Osteoblast (primary cell): ENCODE data around the gene BCL11B. TPM values are rescaled to one million over a fixed set of nuclear protein-coding genes. Genes with fewer than 3 reads are reported as not detected.
A peak's percentile ranks its signal among the peaks of the same experiment; 100 is the strongest.

Experiments
- DNase-seq: peaks from one replicate; pipeline ENCODE4 v3.0.0; 2011; ENCODE audit warnings: low spot score, mixed read lengths; ENCODE audit not compliant: insufficient read length; ENCODE audit errors: missing footprints
- H2AFZ ChIP-seq: 2 replicates; pipeline ENCODE4 v1.6.0; 2011; ENCODE audit warnings: mild to moderate bottlenecking, low read length
- H3K27ac ChIP-seq: 2 replicates; pipeline ENCODE4 v1.5.1; 2011; ENCODE audit warnings: mild to moderate bottlenecking, low read depth, low read length, moderate library complexity
- H3K27me3 ChIP-seq: 2 replicates; pipeline ENCODE4 v1.6.0; 2012; ENCODE audit warnings: mild to moderate bottlenecking, control low read depth, inconsistent platforms, low read length, moderate library complexity; ENCODE audit not compliant: insufficient read depth
- H3K36me3 ChIP-seq: 2 replicates; pipeline ENCODE4 v1.5.1; 2011; ENCODE audit warnings: mild to moderate bottlenecking, low read length, control low read depth, moderate library complexity; ENCODE audit not compliant: insufficient read depth
- H3K4me1 ChIP-seq: 2 replicates; pipeline ENCODE4 v1.5.1; 2011; ENCODE audit warnings: mild to moderate bottlenecking, low read length, control low read depth, moderate library complexity; ENCODE audit not compliant: insufficient read depth
- H3K4me2 ChIP-seq: 2 replicates; pipeline ENCODE4 v1.6.0; 2011; ENCODE audit warnings: mild to moderate bottlenecking, low read length; ENCODE audit not compliant: insufficient read depth
- H3K4me3 ChIP-seq: fragments of 200-600 bp; sonication (generic); 3 replicates; pipeline ENCODE4 v1.5.1; 2012; ENCODE audit warnings: mild to moderate bottlenecking, low read length, inconsistent platforms; ENCODE audit not compliant: insufficient read depth
- H3K79me2 ChIP-seq: 2 replicates; pipeline ENCODE4 v1.6.0; 2012; ENCODE audit warnings: mild to moderate bottlenecking, low read length, control low read depth, inconsistent platforms; ENCODE audit not compliant: insufficient read depth
- H3K9me3 ChIP-seq: 2 replicates; pipeline ENCODE4 v1.5.1; 2011; ENCODE audit warnings: low read depth, low read length, control low read depth
- H4K20me1 ChIP-seq: 2 replicates; pipeline ENCODE4 v1.6.0; 2012; ENCODE audit warnings: mild to moderate bottlenecking, low read length, control low read depth; ENCODE audit not compliant: insufficient read depth
- CTCF ChIP-seq: IDR thresholded peaks from 2 replicates; pipeline ENCODE4 v1.5.1; 2011; ENCODE audit warnings: mild to moderate bottlenecking, low read depth, low read length, moderate library complexity; ENCODE audit errors: extremely low read depth
- total RNA-seq: library from RNA; depleted of rRNA; stranded (reverse); fragments of >200 nt; gene quantifications from 2 replicates; pipeline ENCODE4 v1.2.3, GENCODE V29; 2012

Gene BCL11B
- total RNA-seq, 1 donor = 0.36 TPM

- Histone ChIP-seq H3K9me3 (no peaks in the 10 kb centered on the region), H3K27ac (no peak overlapping the region), H3K79me2 (no peaks in the 10 kb centered on the region), H3K27me3 (peaks cover 56% of the 10 kb centered on the region), H3K4me3 (peak overlapping the region; percentile 70), H2AFZ (no peak overlapping the region), H3K4me2 (peak overlapping the region; percentile 78), H3K36me3 (no peaks in the 10 kb centered on the region), H4K20me1 (no peaks in the 10 kb centered on the region), H3K4me1 (peaks cover 13% of the 10 kb centered on the region)
- TF ChIP-seq CTCF = no peak
- DNase-seq = peak; percentile 86
Observed at GRCh38 chr14:99270458-99271220, 1.4 kb downstream of the BCL11B start.

- Histone ChIP-seq H4K20me1 (no peaks in the 10 kb centered on the region), H3K27me3 (peaks cover 54% of the 10 kb centered on the region), H3K9me3 (no peaks in the 10 kb centered on the region), H3K36me3 (no peaks in the 10 kb centered on the region), H2AFZ (no peak overlapping the region), H3K27ac (no peak overlapping the region), H3K4me1 (peaks cover 13% of the 10 kb centered on the region), H3K4me2 (no peak overlapping the region), H3K79me2 (no peaks in the 10 kb centered on the region), H3K4me3 (no peak overlapping the region)
- TF ChIP-seq CTCF = no peak
- peak; percentile 73 for DNase-seq
Observed at GRCh38 chr14:99268810-99269707, 2.9 kb downstream of the BCL11B start.

DNA sequence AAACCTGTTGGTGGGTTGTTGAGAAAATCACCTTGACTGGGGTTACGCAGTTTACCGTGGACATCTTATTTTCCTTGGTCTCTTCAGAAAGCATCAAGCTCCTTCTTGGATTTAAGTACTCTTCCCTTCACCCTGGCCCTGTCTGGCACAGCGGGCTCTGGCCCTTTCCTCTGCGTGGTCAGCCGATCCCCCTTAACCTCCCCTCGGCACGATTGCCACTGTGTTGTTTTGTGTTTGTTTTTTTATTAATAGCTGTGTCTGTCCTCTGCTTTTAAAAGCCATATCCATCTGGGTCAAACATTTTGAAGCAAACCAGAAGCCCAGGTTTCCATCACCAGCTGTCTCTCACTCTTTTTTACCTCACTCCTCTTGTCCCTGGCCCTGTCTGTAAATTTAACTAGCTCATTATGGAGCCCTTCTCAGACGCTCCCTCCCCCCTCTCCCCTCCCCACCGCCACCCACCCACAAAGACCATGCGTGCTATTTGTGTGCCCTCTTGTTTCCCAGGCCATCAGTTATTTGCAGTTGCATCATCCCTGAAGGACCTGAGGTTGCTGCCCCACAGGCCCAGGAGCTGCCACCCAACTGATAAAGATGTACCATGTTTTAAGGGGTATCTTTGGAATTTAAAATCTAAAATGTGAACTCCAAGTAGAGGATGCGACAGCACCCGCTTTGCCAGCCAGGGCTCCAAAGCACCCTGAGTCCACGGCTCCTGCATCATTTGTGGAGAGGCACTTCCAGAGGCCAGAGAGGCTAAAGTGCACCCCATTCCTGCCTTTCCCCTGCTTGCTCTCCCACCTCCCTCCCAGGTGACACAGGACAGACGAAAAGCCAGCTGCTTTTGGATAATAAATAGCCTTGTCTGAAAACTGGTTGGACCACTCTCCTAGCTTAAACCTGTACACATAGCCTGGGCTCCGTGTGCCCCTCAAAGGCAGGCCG lies 3.9 kb downstream of the BCL11B start:
- peak; percentile 80 for DNase-seq
- H3K27ac ChIP-seq = no peak overlapping the region
- H3K79me2 ChIP-seq = no peaks in the 10 kb centered on the region
- H3K36me3 ChIP-seq = no peaks in the 10 kb centered on the region
- H4K20me1 ChIP-seq = no peaks in the 10 kb centered on the region
- H3K4me1 ChIP-seq = peaks cover 13% of the 10 kb centered on the region
- TF ChIP-seq CTCF = no peak
- H3K4me2 ChIP-seq = no peak overlapping the region
- no peak overlapping the region for H2AFZ ChIP-seq
- H3K27me3 ChIP-seq = peaks cover 45% of the 10 kb centered on the region
- no peaks in the 10 kb centered on the region for H3K9me3 ChIP-seq
- no peak overlapping the region for H3K4me3 ChIP-seq
